Kasumi-1 (cell line): ENCODE measurements around the gene COL24A1.

Experiments used
- DNase-seq, 2 experiments: peaks; one replicate each; lab custom pipeline; 2025; lab: John Stamatoyannopoulos, UW

Gene COL24A1

DNA sequence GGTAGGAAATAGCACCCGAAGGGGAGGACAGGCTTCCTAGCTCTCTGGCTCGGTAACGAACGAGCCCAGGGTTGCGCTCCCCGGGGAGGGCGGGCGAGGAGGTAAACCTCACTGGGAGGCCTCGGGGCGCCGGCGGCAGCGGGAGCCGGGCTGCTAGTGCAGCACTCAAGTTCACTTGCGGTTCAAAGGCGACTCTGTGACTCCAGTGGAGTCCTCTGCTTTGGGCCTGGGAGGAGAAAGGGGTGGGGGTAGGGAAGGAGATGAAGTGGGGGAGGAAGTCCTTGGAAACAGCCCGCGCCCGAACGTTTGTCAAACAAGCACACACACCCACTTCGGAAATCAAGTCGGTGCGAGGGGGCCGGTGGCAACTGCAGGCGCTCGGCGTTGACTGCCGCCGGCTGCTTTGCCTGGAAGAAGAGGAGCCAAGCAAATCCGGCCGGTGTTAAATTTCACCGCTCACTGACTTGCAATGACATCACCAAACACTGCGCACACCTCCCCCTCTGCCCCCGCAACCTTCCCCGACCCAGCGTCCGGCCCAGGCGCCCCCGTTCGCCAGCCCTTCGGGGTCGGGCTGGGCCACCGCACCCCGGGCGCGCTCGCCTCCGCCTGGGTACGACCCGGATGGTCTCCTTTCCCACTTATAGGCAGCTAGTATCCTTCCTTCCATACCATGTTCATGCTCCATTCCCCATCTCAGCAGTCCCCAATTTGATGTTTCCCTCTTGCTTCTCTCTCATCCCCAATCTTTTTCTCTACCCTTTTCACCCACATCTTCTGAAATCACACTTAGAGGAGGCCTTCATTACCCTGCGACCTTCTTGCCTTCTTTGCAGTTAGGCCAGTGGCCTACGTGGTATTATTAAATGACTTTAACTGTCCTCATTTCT, at the start of gene COL24A1:
Gene COL24A1, minus strand, starts transcription at position 207 of the 890 bp plus-strand sequence. CDS start 376 bp downstream, outside the sequence.
- DNase-seq = peak; percentile 76 to 78

DNA sequence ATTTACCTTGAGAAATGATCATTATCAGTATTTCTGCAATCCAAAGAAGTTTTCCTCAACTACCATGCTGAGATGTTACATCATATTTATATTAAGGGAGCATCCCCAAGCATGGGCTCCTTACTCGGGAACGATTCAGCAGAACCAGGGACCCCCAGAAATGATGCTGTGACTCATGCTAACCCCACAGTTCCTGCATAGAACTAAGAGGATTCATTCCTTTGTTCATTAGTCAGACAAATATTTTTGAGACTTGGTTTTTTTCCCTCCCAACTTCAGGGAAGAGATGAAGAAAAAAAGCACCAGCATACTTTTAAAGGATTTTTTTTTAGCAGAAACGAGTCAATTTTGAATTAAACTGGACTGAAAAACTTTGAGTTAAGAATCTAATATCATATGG, 49.2 kb upstream of the COL24A1 start:
- no peak for DNase-seq

DNA sequence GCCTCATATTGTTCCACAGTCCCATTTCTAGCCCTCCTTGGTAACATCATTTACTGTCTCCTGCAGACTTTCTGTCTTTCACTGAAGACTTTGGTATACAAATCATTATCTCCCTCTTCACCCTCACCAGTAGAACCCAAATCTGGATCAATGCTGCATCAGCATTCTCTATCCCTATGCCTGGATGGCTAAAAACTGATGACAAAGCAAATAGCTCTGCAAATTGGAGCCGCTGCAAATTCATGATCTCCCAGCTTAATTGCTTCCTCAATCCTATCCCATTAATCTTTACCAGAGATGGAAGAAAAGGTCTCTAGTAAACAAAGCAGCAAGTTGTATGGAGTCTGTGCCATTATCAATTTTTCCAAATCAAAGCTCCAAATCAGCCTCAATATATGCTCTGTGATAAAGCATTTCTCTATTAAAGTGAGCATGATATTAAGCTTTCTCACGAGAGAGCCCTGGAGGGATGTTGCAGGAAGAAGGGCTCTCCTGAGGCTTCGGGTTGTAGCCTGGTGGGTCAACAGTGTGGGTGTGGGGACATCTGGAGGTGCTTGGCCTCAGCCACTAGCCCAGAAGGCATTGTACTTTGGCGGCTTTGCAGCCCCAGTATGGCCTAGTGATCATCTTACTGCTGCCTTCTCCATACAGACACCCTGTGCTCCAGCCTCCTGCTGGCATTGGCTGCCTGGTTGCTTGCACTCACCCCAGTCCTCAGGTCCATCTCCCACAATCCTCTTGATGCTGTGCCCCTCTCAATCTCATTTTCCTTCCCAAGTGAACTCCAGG, 46.2 kb upstream of the COL24A1 start:
- no peak for DNase-seq

DNA sequence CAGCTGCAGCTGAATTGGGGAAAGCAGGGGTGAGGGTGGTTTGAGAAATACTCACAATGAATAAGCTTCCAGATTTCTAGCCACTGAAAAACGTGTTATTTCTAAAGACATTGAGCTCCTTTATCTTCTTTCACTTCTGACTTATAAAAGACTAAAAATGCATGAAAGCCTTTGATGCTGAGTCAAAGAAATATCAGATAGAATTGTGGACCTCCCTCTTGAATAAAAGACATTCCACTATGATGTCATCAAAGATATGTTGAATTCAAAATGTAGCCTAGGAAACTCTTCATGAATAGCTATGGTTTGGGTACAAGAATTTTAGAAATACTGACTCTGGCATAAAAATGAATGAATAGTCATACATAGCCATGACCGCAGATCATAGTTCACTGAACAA, 44.7 kb upstream of the COL24A1 start:
- DNase-seq = no peak

DNA sequence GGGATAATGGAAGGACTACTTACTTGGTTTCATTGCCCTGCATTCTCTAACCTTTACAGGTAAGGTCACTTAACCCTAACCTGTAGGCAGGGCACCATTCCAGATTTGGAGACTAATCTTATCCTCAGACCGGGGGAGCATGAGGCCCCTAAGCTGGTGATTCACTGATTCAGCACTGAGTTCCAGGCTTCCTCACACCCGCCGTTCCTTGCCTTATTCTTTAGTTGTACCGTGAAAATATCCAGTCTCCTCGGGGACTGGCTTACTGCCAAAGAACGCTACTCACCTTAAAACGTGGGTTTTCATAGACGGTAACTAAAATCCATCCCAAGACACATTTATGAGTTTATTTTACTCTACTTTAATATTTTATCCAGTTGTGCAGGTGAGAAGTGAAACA, 44.3 kb upstream of the COL24A1 start:
- no peak for DNase-seq

DNA sequence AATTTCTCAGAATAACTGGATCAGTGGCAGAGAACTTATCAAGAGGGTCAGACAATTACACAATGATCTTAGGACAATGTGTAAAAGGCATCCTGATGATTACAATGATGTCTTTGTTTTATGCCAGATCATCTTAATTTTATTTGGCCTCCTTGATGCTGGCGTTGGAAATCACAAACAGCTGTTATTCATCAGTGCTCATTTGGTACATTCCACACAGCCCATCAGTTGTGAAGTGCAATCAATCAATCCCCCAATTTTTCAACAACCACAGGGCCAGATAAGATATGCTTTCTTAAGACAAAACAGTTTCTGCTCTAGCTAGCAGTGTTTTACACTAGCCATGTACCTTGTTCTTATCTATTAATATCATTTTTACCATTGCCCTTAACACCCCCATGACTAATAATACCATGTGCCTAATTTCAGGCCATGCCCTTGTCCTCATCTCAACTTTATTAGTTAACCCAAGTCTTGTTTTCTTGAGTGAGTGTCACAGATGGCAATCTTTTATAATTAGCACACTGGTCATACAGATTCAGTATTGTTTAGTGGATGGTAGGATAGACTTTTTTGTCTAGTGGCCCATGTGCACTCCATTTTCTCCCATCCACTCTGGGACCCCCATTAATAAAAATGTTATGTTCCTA, 40.8 kb upstream of the COL24A1 start:
- DNase-seq = no peak

DNA sequence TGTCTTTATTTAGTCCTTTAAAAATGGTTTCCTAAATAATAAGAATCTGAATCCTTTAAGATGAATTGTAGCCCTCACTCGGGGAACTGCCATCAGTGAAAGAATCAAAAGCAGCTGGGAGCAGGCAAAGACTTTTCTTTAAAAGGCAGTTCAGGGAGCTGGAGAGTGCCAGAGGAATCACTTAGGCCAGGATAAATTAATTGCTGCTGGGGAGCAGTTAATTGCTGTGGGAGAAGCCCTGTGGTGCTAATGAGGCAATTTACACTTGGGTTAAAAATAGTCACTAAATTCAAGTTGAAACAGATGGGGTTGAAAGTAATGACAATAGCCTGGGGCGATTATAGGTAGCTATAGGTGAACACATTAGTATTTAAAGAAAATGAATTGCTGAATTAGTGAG, 38.7 kb upstream of the COL24A1 start:
- DNase-seq = no peak

DNA sequence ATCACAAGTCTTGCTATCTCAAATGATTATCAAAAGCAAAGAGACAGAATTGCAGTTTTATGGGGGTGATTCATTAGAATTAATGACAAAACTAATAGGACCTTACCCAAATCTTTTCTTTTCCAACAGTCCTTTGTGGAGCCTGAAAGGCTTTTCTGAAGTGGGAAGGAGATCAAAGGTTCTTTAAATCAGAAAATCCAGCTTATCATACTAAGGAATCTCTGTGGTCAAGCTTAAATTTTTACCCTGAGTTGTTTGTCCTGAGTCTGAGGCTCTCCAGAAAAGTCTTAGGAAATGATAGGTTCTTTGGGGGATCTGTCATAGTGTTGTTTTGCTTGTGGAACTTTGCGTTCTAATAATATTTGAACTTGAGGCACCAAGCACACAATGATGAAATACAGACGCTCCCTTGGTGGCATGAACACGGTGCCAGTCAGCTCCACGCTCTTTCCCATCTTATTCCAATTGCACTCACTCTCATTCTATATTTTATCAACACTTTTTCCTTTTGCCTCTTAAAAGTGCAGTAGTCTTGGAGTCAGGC, 38.0 kb upstream of the COL24A1 start:
- no peak for DNase-seq

DNA sequence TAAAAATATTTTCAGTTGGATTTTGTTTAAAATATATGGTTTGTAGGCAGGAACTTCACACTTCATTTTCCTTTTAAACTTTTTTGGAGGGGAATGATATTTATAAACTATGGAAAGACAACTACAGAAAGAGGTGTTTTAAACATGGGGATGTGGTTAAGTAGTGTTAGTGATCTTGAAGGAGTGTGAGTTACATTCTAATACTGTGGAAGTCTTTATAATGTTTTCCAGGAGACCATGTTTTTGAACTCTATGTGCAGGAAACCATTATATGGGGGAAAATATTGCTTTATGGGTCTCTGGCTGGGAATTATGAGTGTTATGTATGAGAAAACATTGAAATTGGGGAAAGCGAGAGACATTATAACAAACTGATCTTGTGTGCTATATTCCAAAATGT, 35.8 kb upstream of the COL24A1 start:
- no peak for DNase-seq

DNA sequence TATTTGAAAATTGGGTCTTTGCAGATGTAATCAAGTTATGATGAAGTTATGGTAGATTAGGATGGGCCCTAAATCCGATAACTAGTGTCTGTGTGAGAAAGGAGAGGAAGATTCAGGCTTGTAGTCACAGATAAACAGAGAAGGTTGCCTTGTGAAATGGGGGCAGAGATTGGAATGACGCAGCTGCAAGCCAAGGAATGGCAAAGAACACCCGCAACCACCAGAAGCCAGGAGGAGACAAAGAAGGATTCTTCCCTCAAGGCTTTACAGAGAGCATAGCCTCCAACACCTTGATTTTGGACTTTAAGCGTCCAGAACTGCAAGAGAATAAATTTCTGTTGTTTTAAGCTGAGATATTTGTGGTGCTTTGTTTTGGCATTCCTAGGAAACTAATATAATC, 35.4 kb upstream of the COL24A1 start:
- no peak for DNase-seq

DNA sequence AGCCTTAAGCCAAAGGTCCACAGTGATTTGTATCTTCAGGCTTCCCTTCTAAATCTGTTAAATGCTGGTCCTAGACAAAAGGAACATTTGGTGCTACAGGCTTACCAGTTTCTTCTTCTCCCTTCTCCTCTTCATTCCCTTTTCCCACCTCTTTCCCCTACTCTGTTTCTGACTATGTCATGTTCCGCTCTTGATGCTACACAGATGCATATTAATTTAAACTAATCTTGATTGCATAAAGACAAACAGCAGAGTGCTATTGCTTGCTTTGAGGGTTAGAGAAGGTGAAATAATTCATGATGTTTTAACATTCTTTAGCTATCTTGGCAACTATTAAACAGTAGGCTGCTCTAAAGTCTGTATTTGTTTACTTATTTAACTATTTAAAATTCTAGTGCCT, 34.3 kb upstream of the COL24A1 start:
- DNase-seq = no peak

DNA sequence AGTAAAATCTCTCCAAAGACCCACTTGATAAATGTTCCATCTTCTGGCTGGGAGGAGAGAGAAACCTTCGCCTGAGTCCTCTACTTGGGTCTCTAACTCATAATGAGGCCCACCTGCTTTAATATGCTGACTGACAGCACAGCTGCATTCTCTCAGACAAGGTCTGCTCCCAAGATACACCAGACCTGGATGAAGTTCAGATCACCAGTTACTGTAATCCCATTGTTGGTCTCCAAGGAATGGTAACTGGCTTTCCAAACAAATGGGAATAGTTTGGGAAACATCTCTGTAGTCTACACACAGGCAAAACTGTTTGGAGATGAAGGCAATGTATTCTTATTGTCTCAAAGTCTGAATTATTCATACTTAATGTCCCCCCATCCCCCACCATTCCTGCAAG, 27.9 kb upstream of the COL24A1 start:
- DNase-seq = no peak

DNA sequence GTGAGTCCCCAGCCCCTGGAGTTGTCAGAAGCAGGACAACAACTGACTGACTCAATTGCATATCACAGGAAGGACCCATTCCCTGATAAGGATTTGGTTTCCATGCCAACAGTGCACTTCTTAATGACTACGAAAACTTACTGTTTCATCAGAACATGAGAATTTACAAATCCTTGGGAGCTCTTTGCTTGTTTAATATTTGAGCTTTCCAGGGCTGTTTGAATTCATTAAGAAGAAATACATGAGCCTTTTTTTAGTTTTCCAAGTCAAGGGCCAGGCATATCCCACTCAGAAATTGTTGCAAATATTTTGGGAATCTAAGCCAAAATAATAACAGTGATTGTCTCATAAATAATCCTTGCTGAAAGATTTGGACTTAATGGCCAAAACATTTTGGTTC, 27.2 kb upstream of the COL24A1 start:
- no peak for DNase-seq

DNA sequence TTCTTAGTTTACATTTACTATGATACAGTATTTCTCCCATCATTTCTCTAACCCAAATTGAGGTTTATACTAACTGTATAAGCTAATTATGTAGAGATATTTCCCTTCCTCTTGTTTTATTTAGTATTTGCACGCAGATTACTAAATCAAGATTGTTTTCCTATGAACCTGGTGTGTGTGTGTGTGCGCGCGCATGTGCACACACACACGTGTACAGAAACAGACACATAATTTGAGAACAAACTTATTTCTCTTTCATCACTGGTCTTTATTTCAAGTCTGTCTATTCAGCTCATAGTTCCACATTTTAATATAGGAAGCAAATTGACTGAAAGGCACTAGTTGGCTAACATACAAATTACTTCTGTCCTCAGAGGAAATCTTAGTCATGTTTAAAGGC, 19.7 kb upstream of the COL24A1 start:
- no peak for DNase-seq

DNA sequence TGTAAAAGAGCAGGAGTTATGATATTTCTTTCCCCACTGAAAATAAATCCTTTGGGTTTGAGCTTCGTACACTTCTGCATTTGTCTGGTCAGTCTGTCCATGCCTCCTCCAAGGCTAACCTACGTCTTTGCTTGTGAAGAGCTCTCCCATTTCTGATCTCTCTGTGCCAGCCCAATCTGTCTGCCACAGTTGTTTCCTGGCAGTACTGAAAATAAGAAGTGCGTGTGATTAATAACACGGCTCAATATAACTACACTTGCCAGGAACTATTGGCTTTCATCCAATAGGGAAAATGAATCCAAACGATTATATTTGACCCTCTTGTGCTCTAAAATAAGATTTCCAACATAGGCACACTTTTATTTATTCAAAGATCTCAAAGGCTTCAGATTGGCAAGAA, 19.2 kb upstream of the COL24A1 start:
- DNase-seq = no peak

DNA sequence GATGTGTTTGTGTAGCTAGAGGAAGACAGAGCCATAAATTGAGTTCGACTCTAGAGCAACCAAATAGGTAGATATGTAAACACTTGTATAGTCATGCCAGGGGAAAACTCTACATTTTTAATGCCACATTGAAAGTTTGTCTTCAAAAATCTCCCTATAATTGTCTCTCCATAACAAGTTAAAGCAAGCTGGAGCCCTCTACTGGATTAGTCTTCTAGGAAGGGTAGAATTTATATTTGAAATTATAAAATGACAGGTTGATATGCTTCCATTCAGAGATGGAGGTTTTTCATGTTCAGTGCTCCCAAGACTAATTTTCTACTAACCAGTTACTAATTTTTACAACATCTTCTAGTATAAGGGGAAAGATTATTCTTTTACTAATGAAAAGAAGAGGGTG, 13.1 kb upstream of the COL24A1 start:
- DNase-seq = peak in 1 of 2 experiments; percentile 38

DNA sequence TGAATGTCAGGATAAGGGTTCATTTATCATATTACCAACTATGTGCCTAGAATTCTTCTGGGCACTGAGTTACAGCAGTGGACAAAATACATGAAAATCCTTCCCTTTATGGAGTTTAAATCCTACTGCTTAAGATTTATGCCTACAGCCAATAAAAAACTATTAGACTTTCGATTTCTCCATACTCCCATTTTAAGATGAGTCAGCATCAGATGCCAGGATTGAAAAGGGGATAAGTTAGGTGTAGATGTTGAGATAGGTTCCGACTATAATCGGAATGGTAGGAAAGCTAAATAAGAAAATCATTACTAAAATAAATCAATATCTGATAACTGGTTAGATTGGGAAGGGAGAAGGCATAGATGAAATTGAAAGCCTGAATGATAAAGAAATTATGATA, 3.2 kb upstream of the COL24A1 start:
- no peak for DNase-seq

DNA sequence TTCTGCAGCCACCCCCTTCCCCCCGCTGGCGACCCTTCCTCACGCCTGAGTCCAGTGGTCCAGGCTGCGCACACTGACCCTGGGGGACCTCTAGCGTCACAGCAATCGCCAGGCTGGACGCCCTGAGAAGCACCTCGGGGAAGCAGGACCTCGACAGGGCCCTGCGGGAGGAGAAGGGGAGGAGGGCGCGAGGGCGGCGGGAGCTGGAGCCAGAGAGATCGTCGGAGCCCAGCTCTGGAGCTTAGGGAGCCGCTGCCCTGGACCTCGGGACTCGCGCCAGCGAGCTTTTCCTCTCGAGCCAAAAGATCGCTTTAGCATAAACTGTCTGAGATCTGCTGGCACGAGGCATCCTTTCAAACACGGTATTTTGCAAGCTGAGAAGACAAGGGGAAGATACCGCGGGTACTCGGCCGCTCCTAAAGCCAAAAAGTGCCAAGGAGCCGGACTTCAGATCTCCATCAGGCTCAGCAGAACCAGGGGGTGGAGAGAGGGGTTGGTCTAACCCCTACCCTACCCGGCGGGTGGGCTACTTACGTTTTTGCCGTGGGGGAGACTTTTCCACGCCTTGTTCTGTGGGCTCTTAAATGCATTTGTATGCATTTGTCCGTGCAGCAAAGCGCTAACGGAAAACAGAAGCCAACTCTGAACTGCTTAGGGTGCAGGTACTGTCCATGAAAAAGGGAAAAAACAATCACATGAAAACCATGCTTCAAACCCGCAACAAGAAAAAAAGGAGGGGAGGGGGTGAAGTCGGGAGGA, 586 bp downstream of the COL24A1 start:
- no peak for DNase-seq

DNA sequence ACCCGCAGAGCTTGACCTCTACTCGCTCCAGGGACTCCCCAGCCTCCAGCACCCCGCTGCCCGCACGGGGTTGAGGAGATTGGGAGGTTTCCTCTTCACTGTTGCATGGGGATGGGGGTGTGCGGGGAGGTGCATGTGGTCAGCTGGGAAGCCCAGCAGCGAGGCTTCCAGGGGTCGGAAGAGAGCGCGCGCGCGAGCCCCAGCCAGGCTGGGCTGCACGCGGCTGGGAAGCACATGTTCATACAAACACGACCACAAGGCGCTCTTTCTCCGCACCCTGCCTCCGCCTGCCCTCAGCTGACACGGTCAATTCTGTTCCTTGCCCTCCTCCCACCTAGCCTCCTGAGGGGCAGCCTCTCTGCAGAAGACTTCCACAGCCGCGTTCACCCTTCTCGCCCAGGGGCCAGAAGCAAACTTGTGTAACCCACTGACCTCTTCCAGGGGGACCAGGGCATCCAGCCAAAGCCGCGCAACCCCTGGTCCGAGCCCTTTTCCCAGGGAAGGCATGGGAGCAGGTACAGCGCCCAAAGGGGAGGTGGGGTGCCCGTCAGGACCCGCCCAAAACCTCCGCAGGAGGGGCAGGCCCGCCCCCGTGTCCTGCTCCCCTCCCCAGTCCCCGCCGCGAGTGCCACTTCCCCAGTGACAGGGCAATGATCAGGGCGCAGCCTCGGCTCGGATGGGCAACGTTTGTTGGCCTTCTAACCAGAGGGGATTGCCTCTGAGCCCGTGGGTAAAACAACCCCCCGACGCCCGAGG, 1.3 kb downstream of the COL24A1 start:
- DNase-seq = peak; percentile 42 to 48

DNA sequence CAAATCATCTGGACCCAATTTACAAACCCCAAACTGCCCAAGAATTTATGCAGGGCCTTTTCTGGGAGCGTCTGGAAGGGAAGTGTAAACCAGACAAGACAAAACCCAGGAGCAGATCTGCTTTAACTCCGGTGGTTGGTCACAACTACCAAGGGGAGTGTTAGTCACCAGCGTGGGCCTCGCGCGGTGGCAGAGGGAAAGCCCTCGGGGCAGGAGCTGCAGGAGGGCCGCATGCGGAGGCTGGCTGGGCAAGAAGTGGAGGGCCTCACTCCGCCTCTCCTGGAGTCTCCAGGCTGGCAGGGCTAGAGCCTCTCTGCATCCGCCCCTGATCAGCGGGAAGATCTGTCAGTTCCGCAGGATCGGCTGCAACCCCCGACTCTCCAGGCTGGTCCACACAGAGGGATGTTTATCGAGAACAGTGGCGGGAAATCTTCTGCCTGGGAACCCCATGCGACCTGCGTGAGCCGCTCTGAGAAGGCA, 2.0 kb downstream of the COL24A1 start:
- peak in 1 of 2 experiments; percentile 17 for DNase-seq

DNA sequence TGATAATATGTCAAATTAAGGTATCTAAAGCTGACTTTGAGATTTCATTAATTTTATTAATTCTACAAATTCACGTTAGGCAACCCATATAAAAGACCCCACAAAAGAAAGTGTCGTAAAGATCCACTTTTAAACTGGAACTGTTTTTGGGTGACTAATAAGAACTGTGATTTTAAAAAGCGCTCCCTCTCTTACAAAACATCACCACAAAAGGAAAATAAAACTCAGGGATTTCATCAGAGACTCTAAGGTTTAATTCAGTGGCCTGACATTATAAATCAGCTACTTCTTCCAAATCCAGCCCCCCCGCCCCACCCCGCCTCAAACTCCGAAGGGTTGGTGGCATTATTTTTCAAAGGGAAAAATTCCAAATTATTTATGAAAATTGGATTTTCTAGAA, 2.7 kb downstream of the COL24A1 start:
- no peak for DNase-seq
